GM19438 (cell line): Measurements from ENCODE around the gene ACACA.
A peak's percentile ranks its signal among the peaks of the same experiment; 100 is the strongest.

Experiments used
- ATAC-seq: cut with Tn5 transposase; IDR thresholded peaks from one replicate; pipeline ENCODE4 v1.9.1; 2021; ENCODE audit warnings: low read depth; ENCODE audit not compliant: unreplicated experiment

The ACACA gene

GRCh38 chr17:37399265-37399803 lies 7.3 kb downstream of the ACACA start:
- no peak for ATAC-seq

- no peak for ATAC-seq
Observed at GRCh38 chr17:37393352-37393751, 13.3 kb downstream of the ACACA start.

- no peak for ATAC-seq
Observed at GRCh38 chr17:37392024-37392590, 14.5 kb downstream of the ACACA start.

GRCh38 chr17:37391146-37391545 lies 15.5 kb downstream of the ACACA start:
- ATAC-seq, result no peak

- no peak for ATAC-seq
Observed at GRCh38 chr17:37389160-37389559, 17.5 kb downstream of the ACACA start.

- ATAC-seq, result no peak
Observed at GRCh38 chr17:37388266-37388665, 18.4 kb downstream of the ACACA start.

GRCh38 chr17:37386462-37386861 lies 20.2 kb downstream of the ACACA start:
- ATAC-seq, result no peak

GRCh38 chr17:37385474-37385990 lies 21.1 kb downstream of the ACACA start:
- no peak for ATAC-seq

GRCh38 chr17:37384560-37385149 lies 22.0 kb downstream of the ACACA start:
- ATAC-seq, result no peak

- ATAC-seq, result no peak
Observed at GRCh38 chr17:37382056-37382455, 24.6 kb downstream of the ACACA start.

GRCh38 chr17:37375706-37376105 lies 30.9 kb downstream of the ACACA start, which contains the start of gene C17orf78:
TSS of gene C17orf78 (plus strand) at chr17:37375985. CDS start at chr17:37376093, 108 bp downstream.
- ATAC-seq, result no peak

GRCh38 chr17:37373530-37374159 lies 33.0 kb downstream of the ACACA start:
- ATAC-seq, result no peak

GRCh38 chr17:37368577-37368976 lies 38.1 kb downstream of the ACACA start:
- no peak for ATAC-seq

GRCh38 chr17:37365589-37365988 lies 41.0 kb downstream of the ACACA start:
- ATAC-seq, result no peak

- ATAC-seq, result no peak
Observed at GRCh38 chr17:37361543-37361942, 45.1 kb downstream of the ACACA start.

GRCh38 chr17:37360632-37361031 lies 46.0 kb downstream of the ACACA start:
- ATAC-seq, result no peak

GRCh38 chr17:37359682-37360188 lies 46.9 kb downstream of the ACACA start:
- no peak for ATAC-seq

GRCh38 chr17:37358830-37359681 lies 47.6 kb downstream of the ACACA start:
- peak; percentile 81 for ATAC-seq

- ATAC-seq, result no peak
Observed at GRCh38 chr17:37358098-37358829, 48.4 kb downstream of the ACACA start.
